ENCODE data around the gene ARF6.
"Not testable (repeated sequence)": the region's sequence is repeated elsewhere in the genome, so short reads cannot be mapped to it uniquely, and the experiment has no call there.

Gene ARF6

DNA sequence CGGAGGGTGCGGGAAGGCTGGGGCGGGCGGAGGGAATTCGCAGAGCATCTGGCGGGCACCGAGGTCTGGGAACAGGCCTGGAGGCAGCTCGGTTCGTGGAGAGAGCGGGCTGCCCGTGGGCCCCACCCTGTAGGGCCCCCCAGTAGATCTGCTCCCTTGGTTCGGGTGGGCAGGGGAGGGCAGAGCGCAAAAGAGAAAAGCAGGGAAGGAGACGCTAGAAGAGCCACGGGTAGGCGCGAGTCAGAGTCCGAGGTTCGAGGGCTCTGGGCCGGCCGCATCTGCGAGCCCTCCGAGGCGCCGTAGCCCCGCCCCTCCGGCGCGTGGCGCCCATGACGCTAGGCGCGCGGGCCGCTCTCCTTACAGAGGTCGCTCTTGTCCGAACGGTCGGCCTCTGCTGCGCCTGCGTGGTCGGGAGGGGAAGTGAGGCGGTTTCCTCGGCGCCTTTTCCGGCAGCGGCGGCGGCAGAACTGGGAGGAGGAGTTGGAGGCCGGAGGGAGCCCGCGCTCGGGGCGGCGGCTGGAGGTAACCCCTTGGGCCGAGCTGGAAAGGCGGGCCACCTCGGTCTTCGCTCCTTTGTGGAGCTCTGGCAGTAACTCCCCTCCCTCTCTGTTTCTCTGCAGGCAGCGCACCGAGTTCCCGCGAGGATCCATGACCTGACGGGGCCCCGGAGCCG is at the start of gene ARF6:
ARF6 (plus strand) TSS at position 447 of the 673 bp plus-strand sequence. CDS start 655 bp downstream, outside the sequence.
- peak; percentile 88 for DNase-seq

GRCh38 chr14:49849213-49849847 is 43.6 kb upstream of the ARF6 start:
- DNase-seq, result no peak

DNA sequence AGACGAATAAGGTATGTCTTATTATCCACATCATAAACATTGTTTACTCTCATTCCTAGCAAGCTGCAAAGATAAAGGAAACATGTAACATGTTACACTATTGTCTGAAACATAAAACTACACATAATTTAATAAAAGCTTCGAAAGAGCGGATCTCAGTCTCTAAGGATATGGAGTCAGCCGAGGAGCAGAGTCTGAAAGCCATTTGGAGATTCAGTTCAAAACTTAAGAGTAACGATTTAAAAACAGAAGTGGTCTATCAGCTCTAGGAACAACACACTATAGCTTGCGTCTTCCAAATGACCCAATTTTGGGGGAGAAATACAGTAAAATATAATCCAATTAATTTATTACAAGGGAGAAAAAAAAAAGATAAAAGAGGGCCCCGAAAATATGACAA is 41.1 kb upstream of the ARF6 start:
- no peak for DNase-seq

DNA sequence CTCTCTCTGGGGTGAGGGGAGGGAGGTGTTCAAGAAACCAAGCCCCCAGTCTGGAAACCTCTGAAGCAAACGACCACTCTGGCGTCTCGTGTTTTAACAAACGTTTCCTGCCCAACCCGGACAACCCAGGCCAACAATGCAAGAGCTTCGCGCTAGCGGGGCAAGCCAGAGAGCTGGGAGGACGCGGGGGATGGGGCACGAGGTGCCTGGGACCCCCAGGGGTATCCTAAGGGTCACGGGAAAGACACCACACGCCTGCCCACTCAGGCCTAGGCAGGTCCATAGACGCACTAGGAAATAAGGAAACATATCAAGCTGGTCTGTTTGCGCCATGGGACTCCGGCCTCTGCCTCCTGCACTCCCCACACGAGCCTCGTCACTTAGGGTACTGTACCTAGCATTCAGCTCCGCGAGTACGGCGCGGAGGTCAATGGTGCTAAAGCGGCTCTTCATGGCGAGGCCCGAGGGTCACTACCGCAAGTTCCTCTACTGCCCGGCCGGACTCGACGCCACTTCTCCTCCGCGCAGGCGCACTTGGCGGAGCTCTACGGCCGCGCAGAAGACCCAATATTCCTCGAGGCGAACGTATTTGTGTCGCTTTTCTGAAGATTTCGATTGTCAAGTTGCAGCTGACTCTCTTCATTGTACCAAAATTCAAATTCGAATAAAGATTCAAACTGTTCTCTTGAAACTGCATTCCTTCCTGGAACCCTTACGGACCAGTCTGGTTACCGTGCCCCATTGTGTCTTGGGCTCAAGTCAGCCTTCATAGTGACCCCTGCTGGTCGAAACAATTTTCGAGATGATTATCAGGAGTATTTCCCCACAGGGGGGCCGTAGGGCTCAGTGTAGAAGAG is 40.4 kb upstream of the ARF6 start, which contains the start of gene NEMF:
NEMF (minus strand) TSS at position 488 of the 857 bp plus-strand sequence; CDS start at position 453, 35 bp downstream.
- no peak for DNase-seq

DNA sequence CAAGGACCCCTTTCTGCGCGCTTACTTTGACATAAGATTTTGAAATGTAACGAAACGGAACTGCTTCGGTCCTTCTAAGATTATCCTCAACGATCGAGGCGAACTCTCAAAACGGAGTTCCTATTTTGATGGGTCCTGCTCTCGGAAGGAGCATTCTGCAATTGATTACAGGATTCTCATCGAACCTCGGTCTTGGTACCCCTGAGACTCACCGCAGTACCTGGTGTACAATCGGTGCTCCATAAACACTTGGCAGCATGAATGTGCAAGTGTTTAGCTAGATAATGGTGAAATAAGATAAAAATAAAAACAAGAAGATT is 39.8 kb upstream of the ARF6 start:
- DNase-seq, result no peak

DNA sequence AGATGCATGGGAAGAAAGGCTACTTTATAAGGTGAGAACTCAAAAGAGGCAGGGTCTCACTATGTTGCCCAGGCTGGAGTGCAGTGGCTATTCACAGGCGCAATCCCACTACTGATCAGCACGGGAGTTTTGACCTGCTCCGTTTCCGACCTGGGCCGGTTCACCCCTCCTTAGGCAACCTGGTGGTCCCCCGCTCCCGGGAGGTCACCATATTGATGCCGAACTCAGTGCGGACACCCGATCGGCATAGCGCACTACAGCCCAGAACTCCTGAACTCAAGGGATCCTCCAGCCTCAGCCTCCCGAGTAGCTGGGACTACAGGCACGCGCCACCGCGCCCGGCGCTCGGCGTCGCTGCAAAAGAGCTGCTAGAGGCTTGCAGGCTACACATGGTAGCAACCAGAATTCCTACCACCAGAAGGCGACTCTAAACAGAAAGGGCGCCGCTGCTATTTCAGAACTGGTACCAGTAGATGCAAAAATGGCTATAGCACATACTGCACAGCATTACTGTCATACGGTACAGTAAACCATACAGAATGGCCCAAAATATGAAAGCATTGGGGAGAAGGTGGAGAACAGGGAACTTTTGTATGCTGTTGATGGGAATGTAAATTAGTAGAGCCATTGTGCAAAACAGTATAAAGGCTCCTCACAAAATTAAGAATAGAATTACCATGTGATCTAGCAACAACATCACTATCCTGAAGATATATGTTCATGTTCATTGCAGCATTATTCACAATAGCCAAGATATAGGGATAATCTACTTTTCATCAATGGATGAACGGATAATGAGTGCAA is 39.1 kb upstream of the ARF6 start:
- no peak for DNase-seq

GRCh38 chr14:49857427-49858003 is 35.4 kb upstream of the ARF6 start:
- no peak for DNase-seq

DNA sequence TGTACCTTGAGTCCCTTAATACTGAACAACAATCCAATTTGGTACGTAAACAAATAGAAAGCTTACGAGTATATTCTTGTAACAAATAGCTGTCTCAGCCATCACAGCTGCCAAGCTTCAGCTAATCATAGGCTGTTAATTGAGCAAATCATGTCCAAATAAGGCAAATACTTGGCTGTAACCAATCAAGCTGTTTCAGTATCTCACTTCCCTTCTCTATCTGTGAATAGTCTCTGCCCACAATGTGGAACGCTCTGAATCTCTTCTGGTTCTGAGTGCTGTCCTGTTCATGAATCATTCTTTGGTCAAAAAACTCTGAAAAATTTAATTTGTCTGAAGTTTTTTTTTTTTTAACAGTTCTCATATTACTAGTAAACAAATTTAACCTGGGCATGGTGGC is 34.5 kb upstream of the ARF6 start:
- DNase-seq, result no peak

GRCh38 chr14:49860988-49861698 is 31.7 kb upstream of the ARF6 start:
- no peak for DNase-seq

DNA sequence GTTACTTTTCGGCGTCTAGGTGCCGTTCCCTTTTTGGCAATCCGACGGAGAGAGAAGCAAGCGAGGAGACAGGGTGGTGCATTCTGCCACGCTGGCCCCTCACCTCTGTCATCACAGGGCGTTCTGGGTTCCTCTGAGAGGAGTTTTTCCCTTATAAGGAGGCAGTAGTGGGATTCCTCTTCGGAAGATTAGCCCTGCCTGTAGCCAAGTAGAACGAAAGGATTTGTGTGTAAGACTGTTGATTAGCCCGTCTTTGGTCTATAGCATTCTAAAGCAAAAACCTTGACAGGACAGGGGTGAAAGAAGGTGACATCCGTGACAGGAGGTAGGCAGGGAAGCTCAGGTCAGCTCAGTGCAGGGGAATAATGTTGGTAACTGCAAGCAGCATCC is 31.2 kb upstream of the ARF6 start:
- DNase-seq, result no peak

GRCh38 chr14:49862089-49862673 is 30.7 kb upstream of the ARF6 start:
- DNase-seq, result no peak

- no peak for DNase-seq
Measured at GRCh38 chr14:49863487-49864281, 29.2 kb upstream of the ARF6 start.

GRCh38 chr14:49865431-49865859 is 27.4 kb upstream of the ARF6 start:
- DNase-seq, result no peak

DNA sequence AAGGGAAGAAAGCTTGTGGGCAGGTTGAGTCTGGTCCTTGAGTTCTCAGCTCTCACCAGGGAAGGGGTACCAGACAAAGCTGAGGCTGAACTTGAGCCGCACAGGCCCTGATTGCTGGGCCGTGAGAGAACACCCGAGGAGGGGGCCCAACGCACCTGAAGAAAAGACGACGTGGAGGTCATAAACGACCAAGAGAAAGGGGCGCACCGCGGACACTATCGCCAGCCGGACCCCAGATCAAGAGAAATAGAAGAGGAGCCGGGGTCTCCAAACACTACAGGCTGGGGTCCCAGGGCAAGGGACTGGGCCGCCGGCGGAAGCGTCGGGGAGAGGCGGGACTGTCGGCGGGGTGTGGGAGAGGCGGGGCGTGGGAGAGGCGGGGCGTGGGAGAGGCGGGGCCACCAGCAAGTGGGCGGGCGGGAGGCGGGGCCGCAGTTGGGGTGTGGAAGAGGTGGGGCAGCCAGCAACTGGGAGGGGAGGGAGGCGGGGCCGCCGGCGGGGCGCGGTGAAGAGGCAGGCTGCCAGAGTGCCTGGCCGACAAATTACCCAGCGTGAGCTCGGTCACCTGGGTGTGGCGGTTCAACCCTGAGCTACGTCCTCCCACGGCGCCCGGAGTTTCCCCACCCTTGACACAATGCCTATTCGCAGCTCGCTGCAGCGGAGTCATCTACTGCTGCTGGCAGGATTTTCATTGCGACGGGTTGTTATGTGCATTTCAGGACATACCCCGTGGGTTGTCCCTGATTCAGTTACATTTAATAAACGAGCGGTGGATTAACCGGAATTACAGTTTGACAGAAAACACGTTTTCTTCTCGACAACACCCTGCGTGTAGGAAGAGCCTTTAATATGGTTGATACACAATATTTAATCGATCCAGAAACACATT is 24.8 kb upstream of the ARF6 start:
- DNase-seq, result peak; percentile 53

DNA sequence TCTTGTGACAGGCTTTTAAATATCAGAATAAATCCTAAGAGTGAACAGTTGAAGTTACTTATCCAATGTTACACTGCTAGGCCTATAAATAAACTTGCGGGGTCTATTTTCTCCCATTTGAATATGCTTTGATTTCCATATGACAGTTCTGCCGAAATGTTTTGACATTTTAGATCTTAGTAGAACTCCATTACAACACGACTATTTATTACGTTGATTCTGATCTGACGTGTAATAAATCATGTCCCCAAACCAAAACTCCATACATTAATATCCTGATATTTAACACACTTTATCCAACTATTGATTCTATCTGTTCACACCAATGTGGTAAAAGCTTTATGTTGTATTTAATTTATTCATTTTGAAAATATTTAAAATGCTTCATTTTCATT is 24.2 kb upstream of the ARF6 start:
- DNase-seq, result no peak

DNA sequence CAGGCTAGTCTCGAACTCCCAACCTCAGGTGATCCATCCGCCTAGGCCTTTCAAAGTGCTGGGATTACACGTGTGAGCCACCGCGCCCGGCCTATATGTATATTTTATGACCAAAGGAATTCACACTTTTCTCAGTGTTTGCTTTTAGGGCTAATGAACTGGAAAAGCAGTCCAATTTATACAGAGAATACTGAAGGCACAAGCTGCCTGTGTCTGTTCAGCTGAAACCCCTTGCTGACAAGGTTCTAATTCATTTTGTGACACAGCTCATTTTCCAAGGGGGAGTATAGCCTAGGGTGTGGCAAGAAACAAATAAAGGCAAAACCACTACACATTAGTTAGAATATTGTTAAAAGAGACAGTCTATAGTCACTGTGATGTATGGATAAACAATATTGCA is 22.0 kb upstream of the ARF6 start:
- DNase-seq, result no peak

- DNase-seq, result not testable (repeated sequence)
Measured at GRCh38 chr14:49873548-49873947, 19.3 kb upstream of the ARF6 start.

DNA sequence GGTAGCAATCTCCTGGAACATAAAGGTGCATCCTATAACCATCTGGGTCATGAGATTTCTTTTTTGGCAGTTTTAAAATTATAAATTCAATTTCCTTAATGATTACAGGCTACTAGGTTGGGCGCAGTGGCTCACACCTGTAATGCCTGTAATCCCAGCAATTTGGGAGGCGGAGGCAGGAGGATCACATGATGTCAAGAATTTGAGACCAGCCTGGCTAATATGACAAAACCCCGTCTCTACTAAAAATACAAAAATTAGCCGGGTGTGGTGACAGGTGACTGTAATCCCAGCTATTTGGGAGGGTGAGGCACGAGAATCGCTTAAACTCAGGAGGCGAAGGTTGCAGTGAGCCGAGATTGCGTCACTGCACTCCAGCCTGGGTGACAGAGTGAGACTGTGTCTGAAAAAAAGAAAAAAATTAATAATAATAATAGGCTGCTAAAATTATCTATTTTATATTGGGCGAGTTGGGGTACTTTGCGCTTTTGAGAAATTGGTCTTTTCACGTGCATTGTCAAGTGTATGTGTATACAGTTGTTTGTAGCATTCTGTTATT is 17.2 kb upstream of the ARF6 start:
- no peak for DNase-seq

GRCh38 chr14:49876563-49877127 is 16.2 kb upstream of the ARF6 start:
- DNase-seq, result no peak
